ENCODE results near the gene AUTS2.

DNA sequence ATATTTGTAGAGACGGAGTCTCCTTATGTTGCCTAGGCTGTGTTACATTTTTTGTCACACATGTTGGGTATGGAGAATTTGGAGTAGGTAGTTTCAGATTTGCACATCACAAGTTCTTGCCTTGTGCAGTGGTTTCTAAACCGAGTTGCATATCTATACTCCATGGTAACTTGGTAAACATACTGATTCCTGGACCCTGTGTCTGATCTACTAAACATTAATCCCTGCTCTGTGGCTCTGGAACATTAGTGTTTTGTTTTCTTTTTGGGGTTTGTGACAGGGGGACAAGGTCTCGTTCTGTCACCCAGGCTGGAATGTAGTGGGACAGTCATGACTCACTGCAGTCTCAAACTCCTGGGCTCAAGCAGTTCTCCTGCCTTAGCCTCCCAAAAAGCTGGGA is 24.7 kb downstream of the AUTS2 start:
- TF ChIP-seq ZNF384 (IDR thresholded peaks at IDR 0.05) (no peak), FOXA1 (IDR thresholded peaks at IDR 0.05) (no peak), LEF1 (IDR thresholded peaks at IDR 0.05; ENCODE audit: borderline replicate concordance) (no peak), CTBP1 (IDR thresholded peaks at IDR 0.05; ENCODE audit: borderline replicate concordance) (no peak), NFRKB (IDR thresholded peaks at IDR 0.05) (no peak), FOXM1 (IDR thresholded peaks at IDR 0.05; ENCODE audit: borderline replicate concordance) (no peak), ARNT (IDR thresholded peaks at IDR 0.05) (no peak)
